ENCODE data around the gene IDE. TPM values are rescaled to one million over a fixed set of nuclear protein-coding genes. Genes with fewer than 3 reads are reported as not detected.

The IDE gene
- total RNA-seq, 1 experiment from 2014 or later, result 56.2 TPM

- H3K4me3 ChIP-seq (ENCODE audit: low read length), result no peak overlapping the region
- no peak overlapping the region for H3K27ac ChIP-seq (ENCODE audit: low read length)
- H3K9ac ChIP-seq (ENCODE audit: low read length), result no peak overlapping the region
- no peaks in the 10 kb centered on the region for H3K9me3 ChIP-seq (ENCODE audit: low read length)
- no peaks in the 10 kb centered on the region for H3K27me3 ChIP-seq (ENCODE audit: low read length)
- H3K4me2 ChIP-seq (ENCODE audit: low read depth, low read length, poor library complexity, severe bottlenecking), result no peak overlapping the region
- H3K4me1 ChIP-seq (ENCODE audit: low read length), result no peaks in the 10 kb centered on the region
- H4K20me1 ChIP-seq (ENCODE audit: insufficient read depth, low read depth, low read length), result no peaks in the 10 kb centered on the region
- no peak for DNase-seq
- no peaks in the 10 kb centered on the region for H3K79me2 ChIP-seq (ENCODE audit: low read length)
- H2AFZ ChIP-seq (ENCODE audit: low read length), result no peak overlapping the region
- H3K36me3 ChIP-seq (ENCODE audit: insufficient read depth, low read length), result peaks cover 3% of the 10 kb centered on the region; the same call in 1 of the 2 replicates
- H3K9me2 ChIP-seq (replicated peaks; ENCODE audit: insufficient read depth, low read length), result no peaks in the 10 kb centered on the region
Observed at GRCh38 chr10:92530891-92531535, 42.9 kb downstream of the IDE start.

GRCh38 chr10:92530421-92530820, 43.5 kb downstream of the IDE start:
- no peak for DNase-seq
- no peak overlapping the region for H3K4me2 ChIP-seq (ENCODE audit: low read depth, low read length, poor library complexity, severe bottlenecking)
- no peak overlapping the region for H3K9ac ChIP-seq (ENCODE audit: low read length)

GRCh38 chr10:92527716-92528115, 46.2 kb downstream of the IDE start:
- no peak overlapping the region for H3K4me3 ChIP-seq (ENCODE audit: low read length)
- H4K20me1 ChIP-seq (ENCODE audit: insufficient read depth, low read depth, low read length), result no peaks in the 10 kb centered on the region
- no peaks in the 10 kb centered on the region for H3K27me3 ChIP-seq (ENCODE audit: low read length)
- DNase-seq, result no peak
- H3K79me2 ChIP-seq (ENCODE audit: low read length), result peaks cover 4% of the 10 kb centered on the region; the same call in 1 of the 2 replicates
- H3K4me1 ChIP-seq (ENCODE audit: low read length), result peaks cover 5% of the 10 kb centered on the region
- H3K27ac ChIP-seq (ENCODE audit: low read length), result no peak overlapping the region
- no peaks in the 10 kb centered on the region for H3K9me3 ChIP-seq (ENCODE audit: low read length)
- H3K4me2 ChIP-seq (ENCODE audit: low read depth, low read length, poor library complexity, severe bottlenecking), result no peak overlapping the region
- H3K9ac ChIP-seq (ENCODE audit: low read length), result no peak overlapping the region
- H3K36me3 ChIP-seq (ENCODE audit: insufficient read depth, low read length), result peaks cover 3% of the 10 kb centered on the region; the same call in 1 of the 2 replicates
- H2AFZ ChIP-seq (ENCODE audit: low read length), result no peak overlapping the region
- H3K9me2 ChIP-seq (replicated peaks; ENCODE audit: insufficient read depth, low read length), result no peaks in the 10 kb centered on the region

More at GRCh38 chr10:92530421-92530820, 43.5 kb downstream of the IDE start:
- Histone ChIP-seq H4K20me1 (ENCODE audit: insufficient read depth, low read depth, low read length) (no peaks in the 10 kb centered on the region), H3K9me3 (ENCODE audit: low read length) (no peaks in the 10 kb centered on the region), H2AFZ (ENCODE audit: low read length) (no peak overlapping the region), H3K36me3 (ENCODE audit: insufficient read depth, low read length) (peaks cover 3% of the 10 kb centered on the region; the same call in 1 of the 2 replicates), H3K9me2 (replicated peaks; ENCODE audit: insufficient read depth, low read length) (no peaks in the 10 kb centered on the region), H3K4me1 (ENCODE audit: low read length) (no peaks in the 10 kb centered on the region), H3K79me2 (ENCODE audit: low read length) (no peaks in the 10 kb centered on the region), H3K4me3 (ENCODE audit: low read length) (no peak overlapping the region), H3K27ac (ENCODE audit: low read length) (no peak overlapping the region), H3K27me3 (ENCODE audit: low read length) (no peaks in the 10 kb centered on the region)

GRCh38 chr10:92523639-92524038, 50.3 kb downstream of the IDE start:
- Histone ChIP-seq H3K9ac (ENCODE audit: low read length) (no peak overlapping the region), H4K20me1 (ENCODE audit: insufficient read depth, low read depth, low read length) (no peaks in the 10 kb centered on the region), H3K4me2 (ENCODE audit: low read depth, low read length, poor library complexity, severe bottlenecking) (no peak overlapping the region), H3K9me2 (replicated peaks; ENCODE audit: insufficient read depth, low read length) (no peaks in the 10 kb centered on the region), H3K4me1 (ENCODE audit: low read length) (peaks cover 12% of the 10 kb centered on the region), H3K9me3 (ENCODE audit: low read length) (no peaks in the 10 kb centered on the region), H3K4me3 (ENCODE audit: low read length) (no peak overlapping the region), H3K27me3 (ENCODE audit: low read length) (no peaks in the 10 kb centered on the region), H2AFZ (ENCODE audit: low read length) (no peak overlapping the region), H3K36me3 (ENCODE audit: insufficient read depth, low read length) (no peaks in the 10 kb centered on the region), H3K27ac (ENCODE audit: low read length) (no peak overlapping the region), H3K79me2 (ENCODE audit: low read length) (peaks cover 13% of the 10 kb centered on the region; the same call in 1 of the 2 replicates)
- DNase-seq, result no peak

GRCh38 chr10:92517034-92517655, 56.7 kb downstream of the IDE start:
- H3K36me3 ChIP-seq (ENCODE audit: insufficient read depth, low read length), result no peaks in the 10 kb centered on the region
- no peak overlapping the region for H2AFZ ChIP-seq (ENCODE audit: low read length)
- H3K4me1 ChIP-seq (ENCODE audit: low read length), result 0 out of 2 replicates have a peak, but pooled peaks cover under 1% of the 10 kb centered on the region
- no peaks in the 10 kb centered on the region for H3K9me3 ChIP-seq (ENCODE audit: low read length)
- H3K79me2 ChIP-seq (ENCODE audit: low read length), result peaks cover 10% of the 10 kb centered on the region; the same call in 1 of the 2 replicates
- no peaks in the 10 kb centered on the region for H3K9me2 ChIP-seq (replicated peaks; ENCODE audit: insufficient read depth, low read length)
- no peak overlapping the region for H3K4me2 ChIP-seq (ENCODE audit: low read depth, low read length, poor library complexity, severe bottlenecking)
- no peaks in the 10 kb centered on the region for H4K20me1 ChIP-seq (ENCODE audit: insufficient read depth, low read depth, low read length)
- DNase-seq, result peak; percentile 87
- H3K4me3 ChIP-seq (ENCODE audit: low read length), result no peak overlapping the region
- H3K27ac ChIP-seq (ENCODE audit: low read length), result no peak overlapping the region
- no peaks in the 10 kb centered on the region for H3K27me3 ChIP-seq (ENCODE audit: low read length)
- no peak overlapping the region for H3K9ac ChIP-seq (ENCODE audit: low read length)

GRCh38 chr10:92508866-92509265, 65.0 kb downstream of the IDE start:
- no peak for DNase-seq

GRCh38 chr10:92506336-92506735, 67.6 kb downstream of the IDE start:
- Histone ChIP-seq H3K79me2 (ENCODE audit: low read length) (no peaks in the 10 kb centered on the region), H3K36me3 (ENCODE audit: insufficient read depth, low read length) (peaks cover 3% of the 10 kb centered on the region; the same call in 1 of the 2 replicates), H3K27me3 (ENCODE audit: low read length) (no peaks in the 10 kb centered on the region), H2AFZ (ENCODE audit: low read length) (no peak overlapping the region), H3K9ac (ENCODE audit: low read length) (no peak overlapping the region), H4K20me1 (ENCODE audit: insufficient read depth, low read depth, low read length) (no peaks in the 10 kb centered on the region), H3K4me1 (ENCODE audit: low read length) (no peaks in the 10 kb centered on the region), H3K9me2 (replicated peaks; ENCODE audit: insufficient read depth, low read length) (no peaks in the 10 kb centered on the region), H3K4me2 (ENCODE audit: low read depth, low read length, poor library complexity, severe bottlenecking) (no peak overlapping the region), H3K4me3 (ENCODE audit: low read length) (no peak overlapping the region), H3K9me3 (ENCODE audit: low read length) (no peaks in the 10 kb centered on the region), H3K27ac (ENCODE audit: low read length) (no peak overlapping the region)
- DNase-seq, result no peak

More at GRCh38 chr10:92508866-92509265, 65.0 kb downstream of the IDE start:
- Histone ChIP-seq H3K4me3 (ENCODE audit: low read length) (no peak overlapping the region), H3K9me2 (replicated peaks; ENCODE audit: insufficient read depth, low read length) (no peaks in the 10 kb centered on the region), H3K79me2 (ENCODE audit: low read length) (no peaks in the 10 kb centered on the region), H3K27ac (ENCODE audit: low read length) (no peak overlapping the region), H3K4me2 (ENCODE audit: low read depth, low read length, poor library complexity, severe bottlenecking) (no peak overlapping the region), H3K4me1 (ENCODE audit: low read length) (no peaks in the 10 kb centered on the region), H4K20me1 (ENCODE audit: insufficient read depth, low read depth, low read length) (no peaks in the 10 kb centered on the region), H3K9me3 (ENCODE audit: low read length) (no peaks in the 10 kb centered on the region), H3K9ac (ENCODE audit: low read length) (no peak overlapping the region), H3K27me3 (ENCODE audit: low read length) (no peaks in the 10 kb centered on the region), H3K36me3 (ENCODE audit: insufficient read depth, low read length) (peaks cover 3% of the 10 kb centered on the region; the same call in 1 of the 2 replicates), H2AFZ (ENCODE audit: low read length) (no peak overlapping the region)

GRCh38 chr10:92505044-92505443, 68.8 kb downstream of the IDE start:
- Histone ChIP-seq H3K9ac (ENCODE audit: low read length) (no peak overlapping the region), H3K4me2 (ENCODE audit: low read depth, low read length, poor library complexity, severe bottlenecking) (no peak overlapping the region), H3K79me2 (ENCODE audit: low read length) (no peaks in the 10 kb centered on the region), H3K27ac (ENCODE audit: low read length) (no peak overlapping the region), H2AFZ (ENCODE audit: low read length) (no peak overlapping the region), H3K9me2 (replicated peaks; ENCODE audit: insufficient read depth, low read length) (no peaks in the 10 kb centered on the region), H3K4me1 (ENCODE audit: low read length) (no peaks in the 10 kb centered on the region), H4K20me1 (ENCODE audit: insufficient read depth, low read depth, low read length) (no peaks in the 10 kb centered on the region), H3K36me3 (ENCODE audit: insufficient read depth, low read length) (peaks cover 3% of the 10 kb centered on the region; the same call in 1 of the 2 replicates), H3K4me3 (ENCODE audit: low read length) (no peak overlapping the region), H3K9me3 (ENCODE audit: low read length) (no peaks in the 10 kb centered on the region), H3K27me3 (ENCODE audit: low read length) (no peaks in the 10 kb centered on the region)
- DNase-seq, result no peak
